Measurements from ENCODE around the gene PMM1.
"Not testable (repeated sequence)": the region's sequence is repeated elsewhere in the genome, so short reads cannot be mapped to it uniquely, and the experiment has no call there.

The PMM1 gene

DNA sequence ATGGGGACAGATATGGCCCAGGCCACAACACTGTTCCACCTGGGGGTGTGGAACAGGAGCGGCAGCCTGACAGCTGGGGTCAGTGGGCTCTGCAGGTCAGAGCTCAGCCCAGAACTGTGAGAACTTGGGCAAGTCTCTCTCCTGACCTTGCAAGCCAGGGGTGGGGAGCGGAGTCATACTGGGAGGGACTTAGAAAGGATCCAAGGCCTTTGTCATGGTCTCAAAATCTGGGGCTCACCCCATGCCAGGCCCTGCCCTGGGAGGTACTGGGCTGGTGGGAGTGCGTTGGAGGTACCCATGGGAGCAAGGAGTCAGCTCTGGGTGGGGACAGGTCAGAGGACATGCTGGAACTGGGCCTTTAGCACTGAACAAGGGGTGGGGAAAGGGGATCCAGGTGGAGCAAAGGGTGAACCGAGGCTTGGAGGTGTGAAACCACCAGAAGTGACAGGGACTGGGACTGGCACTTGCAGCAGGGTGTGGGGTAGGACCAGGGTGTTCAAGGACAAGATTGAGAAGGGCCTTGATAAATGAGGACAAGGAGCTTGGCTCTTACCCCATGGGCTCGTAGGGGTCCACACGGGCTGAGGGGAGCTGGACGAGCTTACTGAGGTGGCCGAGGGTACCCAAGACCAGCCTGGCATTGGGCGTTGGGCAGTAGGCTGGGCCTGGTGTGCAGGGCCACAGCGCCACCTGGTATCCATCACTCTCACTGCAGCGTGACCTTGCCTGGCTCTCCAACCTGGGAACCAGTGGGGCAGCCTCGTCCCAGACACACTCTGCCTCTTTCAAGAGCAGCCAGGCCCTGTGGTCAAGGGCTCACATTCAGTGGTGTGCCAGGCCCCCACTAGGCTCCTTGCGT is 7.4 kb upstream of the PMM1 start:
- in situ Hi-C loops (cut with MboI; ENCODE audit: low sequenced_read_pairs, unreplicated experiment) = no loop called here
- TF ChIP-seq, protein P1, sequence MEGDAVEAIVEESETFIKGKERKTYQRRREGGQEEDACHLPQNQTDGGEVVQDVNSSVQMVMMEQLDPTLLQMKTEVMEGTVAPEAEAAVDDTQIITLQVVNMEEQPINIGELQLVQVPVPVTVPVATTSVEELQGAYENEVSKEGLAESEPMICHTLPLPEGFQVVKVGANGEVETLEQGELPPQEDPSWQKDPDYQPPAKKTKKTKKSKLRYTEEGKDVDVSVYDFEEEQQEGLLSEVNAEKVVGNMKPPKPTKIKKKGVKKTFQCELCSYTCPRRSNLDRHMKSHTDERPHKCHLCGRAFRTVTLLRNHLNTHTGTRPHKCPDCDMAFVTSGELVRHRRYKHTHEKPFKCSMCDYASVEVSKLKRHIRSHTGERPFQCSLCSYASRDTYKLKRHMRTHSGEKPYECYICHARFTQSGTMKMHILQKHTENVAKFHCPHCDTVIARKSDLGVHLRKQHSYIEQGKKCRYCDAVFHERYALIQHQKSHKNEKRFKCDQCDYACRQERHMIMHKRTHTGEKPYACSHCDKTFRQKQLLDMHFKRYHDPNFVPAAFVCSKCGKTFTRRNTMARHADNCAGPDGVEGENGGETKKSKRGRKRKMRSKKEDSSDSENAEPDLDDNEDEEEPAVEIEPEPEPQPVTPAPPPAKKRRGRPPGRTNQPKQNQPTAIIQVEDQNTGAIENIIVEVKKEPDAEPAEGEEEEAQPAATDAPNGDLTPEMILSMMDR (IDR thresholded peaks at IDR 0.05; ENCODE audit: borderline replicate concordance, control extremely low read depth, extremely low read depth, insufficient read depth, missing control alignments) = peak; percentile 55
- DNase-seq (ENCODE audit: low spot score) = peak; percentile 57

DNA sequence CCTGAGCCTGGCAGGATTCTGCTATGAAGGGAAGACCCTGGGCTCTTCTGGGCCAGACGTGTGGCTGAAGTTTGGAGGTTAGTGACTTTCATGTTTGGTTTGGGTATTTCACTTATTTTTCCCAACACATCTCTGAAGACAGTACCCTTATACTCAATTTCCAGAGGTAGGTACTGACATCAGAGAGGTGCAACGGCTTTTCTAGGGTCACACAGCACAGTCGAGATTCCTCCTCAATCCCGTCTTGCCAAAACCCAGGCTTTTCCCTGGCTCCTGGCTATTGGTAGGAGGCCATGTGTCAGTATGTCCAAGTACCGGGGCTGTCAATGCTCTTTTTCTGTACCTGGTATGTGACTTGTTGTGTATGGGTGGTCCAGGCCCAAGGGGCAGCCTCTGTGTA is 6.1 kb upstream of the PMM1 start:
- TF ChIP-seq, protein P1 (IDR thresholded peaks at IDR 0.05; ENCODE audit: borderline replicate concordance, control extremely low read depth, extremely low read depth, insufficient read depth, missing control alignments) = no peak
- in situ Hi-C loops (cut with MboI; ENCODE audit: low sequenced_read_pairs, unreplicated experiment) = no loop called here
- DNase-seq (ENCODE audit: low spot score) = no peak

DNA sequence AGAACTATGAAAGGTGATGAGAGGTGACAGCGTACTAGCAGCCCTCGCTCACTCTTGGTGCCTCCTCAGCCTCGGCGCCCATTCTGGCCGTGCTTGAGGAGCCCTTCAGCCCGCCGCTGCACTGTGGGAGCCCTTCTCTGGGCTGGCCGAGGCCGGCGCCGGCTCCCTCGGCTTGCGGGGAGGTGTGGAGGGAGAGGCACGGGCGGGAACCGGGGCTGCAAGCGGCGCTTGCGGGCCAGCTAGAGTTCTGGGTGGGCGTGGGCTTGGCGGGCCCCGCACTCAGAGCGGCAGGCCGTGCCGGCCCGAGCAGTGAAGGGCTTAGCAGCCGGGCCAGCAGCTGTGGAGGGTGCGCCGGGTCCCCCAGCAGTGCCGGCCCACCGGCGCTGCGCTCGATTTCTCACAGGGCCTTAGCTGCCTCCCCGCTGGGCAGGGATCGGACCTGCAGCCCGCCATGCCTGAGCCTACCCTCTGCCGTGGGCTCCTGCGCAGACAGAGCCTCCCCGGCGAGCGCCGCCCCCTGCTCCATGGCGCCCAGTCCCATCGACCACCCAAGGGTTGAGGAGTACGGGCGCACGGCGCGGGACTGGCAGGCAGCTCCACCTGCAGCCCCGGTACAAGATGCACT is 3.8 kb upstream of the PMM1 start:
- in situ Hi-C loops (cut with MboI; ENCODE audit: low sequenced_read_pairs, unreplicated experiment); DNase-seq (ENCODE audit: low spot score): not testable (repeated sequence)

DNA sequence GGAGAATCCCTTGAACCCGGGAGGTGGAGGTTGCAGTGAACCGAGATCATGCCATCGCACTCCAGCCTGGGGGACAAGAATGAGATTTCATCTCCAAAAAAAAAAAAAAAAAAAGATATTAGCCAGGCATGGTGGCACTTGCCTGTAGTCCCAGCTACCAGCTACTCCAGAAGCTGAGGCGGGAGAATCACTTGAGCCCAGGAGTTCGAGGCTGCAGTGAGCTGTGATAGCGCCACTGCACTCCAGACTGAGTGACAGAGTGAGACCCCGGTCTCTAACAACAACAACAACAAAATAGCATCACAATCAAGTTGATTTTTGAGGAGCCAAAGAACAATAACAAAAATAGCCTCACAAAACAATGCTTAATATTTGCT is 2.3 kb downstream of the PMM1 start:
- TF ChIP-seq, protein P1 (IDR thresholded peaks at IDR 0.05; ENCODE audit: borderline replicate concordance, control extremely low read depth, extremely low read depth, insufficient read depth, missing control alignments) = no peak
- in situ Hi-C loops (cut with MboI; ENCODE audit: low sequenced_read_pairs, unreplicated experiment) = no loop called here
- DNase-seq (ENCODE audit: low spot score) = no peak

DNA sequence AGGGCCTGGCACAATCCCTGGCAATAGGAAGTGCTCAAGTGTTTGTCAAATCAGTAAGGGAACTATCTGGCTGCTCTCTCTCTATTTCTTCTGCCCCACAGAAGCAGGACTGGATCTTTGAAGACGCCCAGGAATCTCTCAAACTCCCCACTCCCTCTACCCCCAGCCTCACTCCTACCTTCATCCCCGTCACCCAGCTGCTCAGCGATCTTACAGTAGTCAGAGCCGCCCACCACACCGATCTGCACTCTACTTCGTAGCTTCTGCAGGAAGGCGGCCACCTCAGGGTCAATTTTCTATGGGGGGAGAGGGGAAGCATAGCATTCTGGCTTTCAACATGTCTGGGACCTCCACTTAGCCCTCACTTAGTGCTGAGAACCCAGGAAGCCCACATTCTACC is 3.7 kb downstream of the PMM1 start:
- no peak for DNase-seq (ENCODE audit: low spot score)
- in situ Hi-C loops (cut with MboI; ENCODE audit: low sequenced_read_pairs, unreplicated experiment) = no loop called here
- TF ChIP-seq, protein P1 (IDR thresholded peaks at IDR 0.05; ENCODE audit: borderline replicate concordance, control extremely low read depth, extremely low read depth, insufficient read depth, missing control alignments) = no peak

DNA sequence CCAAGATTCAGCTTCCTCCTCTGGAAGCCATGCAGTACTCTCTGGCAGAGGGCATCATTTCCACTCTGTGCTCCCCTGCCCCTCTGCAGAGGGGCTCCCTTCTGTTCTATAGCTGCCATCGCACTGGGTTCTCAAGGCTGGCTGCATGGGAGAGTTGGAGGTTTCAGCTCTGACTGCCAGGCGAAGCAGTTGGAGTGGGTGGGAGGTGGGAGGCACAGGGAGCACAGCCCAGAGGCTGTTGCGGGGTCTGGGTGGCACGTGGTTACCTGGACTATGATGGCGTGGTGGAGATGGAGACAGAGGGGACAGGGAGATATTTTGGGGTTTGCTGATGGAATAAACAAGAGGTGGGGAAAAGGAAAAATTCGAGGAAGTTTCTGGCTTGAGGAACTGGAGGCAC is 4.8 kb downstream of the PMM1 start:
- no peak for DNase-seq (ENCODE audit: low spot score)
- TF ChIP-seq, protein P1 (IDR thresholded peaks at IDR 0.05; ENCODE audit: borderline replicate concordance, control extremely low read depth, extremely low read depth, insufficient read depth, missing control alignments) = no peak
- in situ Hi-C loops (cut with MboI; ENCODE audit: low sequenced_read_pairs, unreplicated experiment) = no loop called here

DNA sequence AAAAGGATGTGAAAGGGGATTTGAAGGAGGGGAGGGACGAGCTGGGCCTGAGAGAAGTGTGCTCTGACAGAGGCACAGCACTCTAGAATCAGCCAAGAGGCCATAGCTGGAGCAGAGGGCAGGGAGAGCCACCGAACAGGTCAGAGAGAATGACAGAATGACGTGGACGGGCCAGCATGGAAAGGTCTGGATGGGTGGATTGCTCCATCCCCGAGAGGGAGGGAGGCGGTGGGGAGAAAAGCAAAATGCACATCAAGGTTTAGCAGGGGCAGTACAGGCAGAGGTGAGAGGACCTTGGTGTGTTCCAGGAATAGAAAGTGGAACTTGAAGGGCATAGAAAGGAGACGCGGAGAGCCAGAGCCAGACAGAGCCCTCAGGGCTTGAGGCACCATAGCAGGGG is 6.9 kb downstream of the PMM1 start:
- TF ChIP-seq, protein P1 (IDR thresholded peaks at IDR 0.05; ENCODE audit: borderline replicate concordance, control extremely low read depth, extremely low read depth, insufficient read depth, missing control alignments) = no peak
- DNase-seq (ENCODE audit: low spot score) = no peak
- in situ Hi-C loops (cut with MboI; ENCODE audit: low sequenced_read_pairs, unreplicated experiment) = no loop called here
